HG03064 (cell line): ENCODE results near the gene TTC23.
"Not testable (repeated sequence)": the region's sequence is repeated elsewhere in the genome, so short reads cannot be mapped to it uniquely, and the experiment has no call there.

Source experiments
- ATAC-seq: cut with Tn5 transposase; IDR thresholded peaks from one replicate; pipeline ENCODE4 v1.9.1; 2021; ENCODE audit warnings: low read depth; ENCODE audit not compliant: unreplicated experiment

TTC23 gene

GRCh38 chr15:99122831-99123712 is 126.3 kb downstream of the TTC23 start:
- no peak for ATAC-seq

- ATAC-seq, result no peak
Measured at GRCh38 chr15:99121691-99122410, 127.5 kb downstream of the TTC23 start.

- no peak for ATAC-seq
Measured at GRCh38 chr15:99121207-99121606, 128.2 kb downstream of the TTC23 start.

GRCh38 chr15:99120050-99120777 is 129.2 kb downstream of the TTC23 start:
- ATAC-seq, result no peak

GRCh38 chr15:99118801-99119546 is 130.4 kb downstream of the TTC23 start:
- ATAC-seq, result no peak

GRCh38 chr15:99118258-99118632 is 131.1 kb downstream of the TTC23 start:
- no peak for ATAC-seq

- no peak for ATAC-seq
Measured at GRCh38 chr15:99117563-99118257, 131.7 kb downstream of the TTC23 start.

GRCh38 chr15:99117111-99117510 is 132.3 kb downstream of the TTC23 start:
- ATAC-seq, result no peak

- ATAC-seq, result no peak
Measured at GRCh38 chr15:99115300-99116215, 133.8 kb downstream of the TTC23 start.

- no peak for ATAC-seq
Measured at GRCh38 chr15:99114511-99115299, 134.7 kb downstream of the TTC23 start.

- no peak for ATAC-seq
Measured at GRCh38 chr15:99113547-99114271, 135.7 kb downstream of the TTC23 start.

- ATAC-seq, result not testable (repeated sequence)
Measured at GRCh38 chr15:99111641-99112040, 137.7 kb downstream of the TTC23 start.

GRCh38 chr15:99110581-99111320 is 138.6 kb downstream of the TTC23 start:
- no peak for ATAC-seq

GRCh38 chr15:99110093-99110492 is 139.3 kb downstream of the TTC23 start:
- ATAC-seq, result no peak

GRCh38 chr15:99109555-99110021 is 139.8 kb downstream of the TTC23 start:
- no peak for ATAC-seq

GRCh38 chr15:99108993-99109392 is 140.4 kb downstream of the TTC23 start:
- no peak for ATAC-seq
